Lung (tissue), 12 donors: ENCODE measurements around the gene LTBP1. TPM values are rescaled to one million over a fixed set of nuclear protein-coding genes. Genes with fewer than 3 reads are reported as not detected.

Source experiments
- ATAC-seq: fragments of 200-7000 bp; cut with Tn5 transposase; one replicate; pipeline ENCODE4 v1.9.1; 2020; ENCODE audit warnings: moderate number of reproducible peaks; ENCODE audit not compliant: insufficient read depth, low FRiP score
- DNase-seq, 3 donors: peaks; one replicate each; pipeline ENCODE4 v3.0.0-alpha.2; 2013 to 2017
- H3K27ac ChIP-seq, 2 donors: one replicate each; pipeline ENCODE4 v1.5.1; 2013; ENCODE audit warnings: mild to moderate bottlenecking in 2 of 2, moderate library complexity in 2 of 2, control low read depth in 1 of 2, inconsistent platforms in 1 of 2, low read depth in 1 of 2, low read length in 1 of 2
- H3K27me3 ChIP-seq, 3 donors: one replicate each; pipeline ENCODE4 v1.5.1; 2013; ENCODE audit warnings: low read length in 2 of 3; ENCODE audit not compliant: control insufficient read depth in 3 of 3, insufficient read depth in 3 of 3
- H3K36me3 ChIP-seq, 4 donors: one replicate each; pipeline ENCODE4 v1.5.1; 2013; ENCODE audit warnings: low read length in 4 of 4, mild to moderate bottlenecking in 1 of 4, moderate library complexity in 1 of 4; ENCODE audit not compliant: control insufficient read depth in 4 of 4, insufficient read depth in 4 of 4
- H3K4me1 ChIP-seq, 5 donors: one replicate each; pipeline ENCODE4 v1.5.1; 2013; ENCODE audit warnings: low read length in 5 of 5, mild to moderate bottlenecking in 2 of 5, moderate library complexity in 1 of 5; ENCODE audit not compliant: control insufficient read depth in 5 of 5, insufficient read depth in 5 of 5
- H3K4me3 ChIP-seq: one replicate; pipeline ENCODE4 v1.5.1; 2013; ENCODE audit warnings: mild to moderate bottlenecking, control low read depth, moderate library complexity
- H3K9ac ChIP-seq, 2 donors: one replicate each; pipeline ENCODE4 v1.5.1; 2013; ENCODE audit warnings: low read length in 2 of 2, control low read depth in 1 of 2; ENCODE audit not compliant: insufficient read depth in 1 of 2
- H3K9me3 ChIP-seq, 4 donors: one replicate each; pipeline ENCODE4 v1.5.1; 2013; ENCODE audit warnings: low read length in 3 of 4, mild to moderate bottlenecking in 1 of 4, moderate library complexity in 1 of 4; ENCODE audit not compliant: control insufficient read depth in 4 of 4, insufficient read depth in 3 of 4
- WGBS, 2 donors: extraction: QIAGEN DNeasy Blood & Tissue Kit; methylation state at CpG; one replicate each; pipeline ENCODE4 v1.1.7; 2013; 5-methylcytosine and 5-hydroxymethylcytosine counted together
- polyA plus RNA-seq, 2 donors: library from polyadenylated mRNA; stranded (reverse); fragments of 200-250 nt; gene quantifications; one replicate each; pipeline ENCODE4 v1.2.1, GENCODE V29; 2013
- total RNA-seq, 2 donors: library from RNA; depleted of rRNA in 1 of 2; stranded (reverse); fragments of >200 nt in 1 of 2; gene quantifications; one replicate each; pipeline ENCODE4 v1.2.1, GENCODE V29; 2014 to 2021
- TF ChIP-seq, protein P1 (sequence below): IDR thresholded peaks from 2 replicates; pipeline ENCODE4 v1.5.1; 2012; ENCODE audit warnings: mild to moderate bottlenecking; ENCODE audit errors: control extremely low read depth, extremely low read depth
- donor health status: control.
- donor health status: control.
- donor health status: Bipolar disorder and iron deficiency.
- donor health status: healthy.
- donor health status: DM: yes; HTN: yes; CAD: no.

Gene LTBP1
- total and polyA plus RNA-seq, 4 donors: 8.8 to 57.4 (median 28.6) TPM

DNA sequence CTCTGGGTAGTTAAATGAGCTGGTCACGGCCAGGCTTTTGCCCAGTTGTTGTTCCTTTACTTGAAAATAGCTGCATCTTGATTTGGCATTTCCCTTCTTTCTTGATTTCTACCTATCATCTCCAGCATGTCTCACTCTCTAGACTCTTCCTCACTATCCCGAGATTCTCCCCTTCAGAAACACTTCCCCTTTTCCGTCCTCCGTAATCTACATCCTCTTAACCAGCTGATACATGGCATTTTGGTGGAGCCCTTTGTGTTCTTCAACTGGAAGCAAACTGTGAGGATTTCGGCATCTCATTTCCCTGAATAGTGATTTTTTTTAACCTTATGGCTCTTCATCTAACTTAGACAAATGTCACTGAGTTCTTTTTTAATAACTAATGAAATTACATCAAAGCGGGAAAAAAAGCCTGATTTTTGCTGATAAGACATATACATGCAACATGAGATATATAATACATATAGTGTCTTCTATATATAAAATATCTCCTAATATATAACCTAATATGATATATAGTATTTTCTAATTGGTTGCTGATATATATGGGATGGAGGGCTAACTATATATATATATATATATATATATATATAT is 309.5 kb downstream of the LTBP1 start:
- no peak overlapping the region for H3K9ac ChIP-seq
- no peak overlapping the region for H3K27ac ChIP-seq
- TF ChIP-seq, protein P1, sequence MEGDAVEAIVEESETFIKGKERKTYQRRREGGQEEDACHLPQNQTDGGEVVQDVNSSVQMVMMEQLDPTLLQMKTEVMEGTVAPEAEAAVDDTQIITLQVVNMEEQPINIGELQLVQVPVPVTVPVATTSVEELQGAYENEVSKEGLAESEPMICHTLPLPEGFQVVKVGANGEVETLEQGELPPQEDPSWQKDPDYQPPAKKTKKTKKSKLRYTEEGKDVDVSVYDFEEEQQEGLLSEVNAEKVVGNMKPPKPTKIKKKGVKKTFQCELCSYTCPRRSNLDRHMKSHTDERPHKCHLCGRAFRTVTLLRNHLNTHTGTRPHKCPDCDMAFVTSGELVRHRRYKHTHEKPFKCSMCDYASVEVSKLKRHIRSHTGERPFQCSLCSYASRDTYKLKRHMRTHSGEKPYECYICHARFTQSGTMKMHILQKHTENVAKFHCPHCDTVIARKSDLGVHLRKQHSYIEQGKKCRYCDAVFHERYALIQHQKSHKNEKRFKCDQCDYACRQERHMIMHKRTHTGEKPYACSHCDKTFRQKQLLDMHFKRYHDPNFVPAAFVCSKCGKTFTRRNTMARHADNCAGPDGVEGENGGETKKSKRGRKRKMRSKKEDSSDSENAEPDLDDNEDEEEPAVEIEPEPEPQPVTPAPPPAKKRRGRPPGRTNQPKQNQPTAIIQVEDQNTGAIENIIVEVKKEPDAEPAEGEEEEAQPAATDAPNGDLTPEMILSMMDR: no peak
- H3K4me3 ChIP-seq: no peak overlapping the region
- DNase-seq (no peak), ATAC-seq (no peak)
- no peaks in the 10 kb centered on the region for H3K27me3 ChIP-seq
- no peaks in the 10 kb centered on the region for H3K9me3 ChIP-seq
- WGBS, 2 donors: 77 to 92% methylated on average over 6 of the region's 6 CpGs
- peaks cover 0 to 2% (median under 1%) of the 10 kb centered on the region in 4 donors for H3K36me3 ChIP-seq
- H3K4me1 ChIP-seq: peaks cover 0 to 4% (median 0%) of the 10 kb centered on the region in 5 donors

DNA sequence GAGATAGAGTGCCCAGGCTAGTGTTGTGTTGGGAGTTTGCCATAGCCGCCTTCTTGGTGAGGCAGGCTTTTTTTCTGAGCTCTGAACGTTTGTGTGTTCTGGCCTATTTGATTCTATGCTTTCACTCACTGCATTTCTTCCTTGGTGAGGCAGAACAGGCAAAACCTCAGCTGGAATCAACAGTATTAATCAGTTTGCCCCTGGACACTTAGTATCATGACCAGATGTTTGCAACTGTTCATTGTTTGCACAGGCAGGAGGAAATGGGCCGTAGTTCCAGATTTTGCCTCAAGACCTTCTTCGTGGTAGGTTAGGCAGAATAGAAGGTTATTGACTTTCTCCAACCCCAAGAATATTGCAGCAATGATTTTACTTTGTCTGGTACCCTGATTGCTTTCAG is 311.6 kb downstream of the LTBP1 start:
- Histone ChIP-seq H3K36me3 (peaks cover 0 to 2% (median 0%) of the 10 kb centered on the region in 4 donors), H3K9ac (no peak overlapping the region), H3K9me3 (no peaks in the 10 kb centered on the region), H3K27ac (no peak overlapping the region), H3K27me3 (no peaks in the 10 kb centered on the region), H3K4me3 (no peak overlapping the region), H3K4me1 (peaks cover 0 to 9% (median 0%) of the 10 kb centered on the region in 5 donors)
- 75 to 88% methylated on average over 4 of the region's 4 CpGs for WGBS, 2 donors
- ATAC-seq (no peak), DNase-seq (peak in 1 of 3 donors; percentile 17)
- TF ChIP-seq, protein P1: no peak

DNA sequence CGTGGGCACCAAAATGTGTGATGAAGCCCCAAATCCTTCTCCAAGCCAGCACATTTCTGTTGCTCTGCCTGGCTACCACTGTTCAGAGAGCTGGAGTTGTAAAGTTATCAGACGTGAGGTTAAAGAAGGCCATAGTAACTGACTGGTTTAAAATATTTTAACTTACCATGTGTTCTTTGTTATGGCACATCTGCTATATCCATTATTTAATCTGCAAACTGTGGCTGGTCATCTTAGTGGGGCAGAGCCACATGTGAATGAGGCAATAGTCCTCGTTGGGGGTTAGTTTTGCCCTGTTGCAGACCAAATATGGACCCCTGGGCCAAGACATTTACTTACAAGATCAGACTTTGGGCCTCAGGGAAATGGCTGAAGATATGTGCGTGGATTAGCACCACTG is 315.3 kb downstream of the LTBP1 start:
- peak overlapping the region in 1 of 2 donors; percentile 11 for H3K27ac ChIP-seq
- H3K27me3 ChIP-seq: no peaks in the 10 kb centered on the region
- ATAC-seq (no peak), DNase-seq (peak; percentile 29 to 46 (median 40))
- TF ChIP-seq, protein P1: no peak
- peaks cover 0 to 13% (median 0%) of the 10 kb centered on the region in 4 donors for H3K9me3 ChIP-seq
- 86 to 90% methylated on average over 4 of the region's 4 CpGs for WGBS, 2 donors
- peaks cover 0 to 9% (median 0%) of the 10 kb centered on the region in 5 donors for H3K4me1 ChIP-seq
- no peak overlapping the region for H3K4me3 ChIP-seq
- H3K36me3 ChIP-seq: peaks cover 0 to 15% (median 1%) of the 10 kb centered on the region in 4 donors
- H3K9ac ChIP-seq: no peak overlapping the region
